ENCODE results near the gene NPR3.
"Not testable (repeated sequence)": the region's sequence is repeated elsewhere in the genome, so short reads cannot be mapped to it uniquely, and the experiment has no call there.

The NPR3 gene

GRCh38 chr5:32769711-32770110 lies 58.6 kb downstream of the NPR3 start:
- FAIRE-seq = no peak

- FAIRE-seq = no peak
These were observed 59.3 kb downstream of the NPR3 start for GRCh38 chr5:32770444-32770843.

GRCh38 chr5:32771037-32771436 lies 59.9 kb downstream of the NPR3 start:
- no peak for FAIRE-seq

GRCh38 chr5:32773944-32774343 lies 62.8 kb downstream of the NPR3 start:
- no peak for FAIRE-seq

- no peak for FAIRE-seq
These were observed 65.1 kb downstream of the NPR3 start for GRCh38 chr5:32776200-32776599.

- FAIRE-seq = no peak
These were observed 66.1 kb downstream of the NPR3 start for GRCh38 chr5:32777222-32777621.

- FAIRE-seq = no peak
These were observed 66.6 kb downstream of the NPR3 start for GRCh38 chr5:32777733-32778132.

- no peak for FAIRE-seq
These were observed 67.3 kb downstream of the NPR3 start for GRCh38 chr5:32778403-32778802.

- FAIRE-seq = no peak
These were observed 68.8 kb downstream of the NPR3 start for GRCh38 chr5:32779754-32780415.

GRCh38 chr5:32780508-32780919 lies 69.4 kb downstream of the NPR3 start:
- FAIRE-seq = no peak

GRCh38 chr5:32783661-32784060 lies 72.5 kb downstream of the NPR3 start:
- FAIRE-seq = no peak

GRCh38 chr5:32785611-32786254 lies 74.6 kb downstream of the NPR3 start:
- no peak for FAIRE-seq

GRCh38 chr5:32786311-32786710 lies 75.2 kb downstream of the NPR3 start:
- no peak for FAIRE-seq

- no peak for FAIRE-seq
These were observed 79.4 kb downstream of the NPR3 start for GRCh38 chr5:32790411-32790951.

GRCh38 chr5:32791536-32792243 lies 80.6 kb downstream of the NPR3 start:
- no peak for FAIRE-seq

- FAIRE-seq = no peak
These were observed 83.0 kb downstream of the NPR3 start for GRCh38 chr5:32794086-32794485.

- no peak for FAIRE-seq
These were observed 91.6 kb downstream of the NPR3 start for GRCh38 chr5:32802764-32803163.

GRCh38 chr5:32803656-32804055 lies 92.5 kb downstream of the NPR3 start:
- FAIRE-seq = no peak

GRCh38 chr5:32805462-32805861 lies 94.3 kb downstream of the NPR3 start:
- not testable (repeated sequence) for FAIRE-seq

- no peak for FAIRE-seq
These were observed 95.0 kb downstream of the NPR3 start for GRCh38 chr5:32805971-32806638.

GRCh38 chr5:32808783-32809182 lies 97.7 kb downstream of the NPR3 start:
- no peak for FAIRE-seq

GRCh38 chr5:32810804-32811203 lies 99.7 kb downstream of the NPR3 start:
- FAIRE-seq = no peak

GRCh38 chr5:32812399-32812798 lies 101.3 kb downstream of the NPR3 start:
- FAIRE-seq = no peak

Measured in islet of Langerhans (tissue), 1 donor.